LNCAP (cell line): ENCODE results near the gene EDIL3.

ENCODE experiments used
- CTCF ChIP-seq: fragments of 450-650 bp; IDR thresholded peaks from 2 replicates; pipeline ENCODE4 v1.5.1; 2017; ENCODE audit warnings: mild to moderate bottlenecking

EDIL3 gene

GRCh38 chr5:84248013-84248412 lies 136.7 kb downstream of the EDIL3 start:
- no peak for TF ChIP-seq CTCF

GRCh38 chr5:84242286-84242685 lies 142.4 kb downstream of the EDIL3 start:
- TF ChIP-seq CTCF: no peak

- TF ChIP-seq CTCF: no peak
Observed at GRCh38 chr5:84239494-84239893, 145.2 kb downstream of the EDIL3 start.

GRCh38 chr5:84237126-84237525 lies 147.6 kb downstream of the EDIL3 start:
- TF ChIP-seq CTCF: no peak

GRCh38 chr5:84231433-84231832 lies 153.2 kb downstream of the EDIL3 start:
- TF ChIP-seq CTCF: no peak

- no peak for TF ChIP-seq CTCF
Observed at GRCh38 chr5:84229045-84229444, 155.6 kb downstream of the EDIL3 start.

GRCh38 chr5:84228266-84228665 lies 156.4 kb downstream of the EDIL3 start:
- TF ChIP-seq CTCF: no peak

- TF ChIP-seq CTCF: no peak
Observed at GRCh38 chr5:84227236-84227635, 157.4 kb downstream of the EDIL3 start.
